ENCODE measurements around the gene STK24.

GRCh38 chr13:98509271-98510155 lies 67.4 kb downstream of the STK24 start:
- TF ChIP-seq CTCF (conservative IDR thresholded peaks at IDR 0.05; ENCODE audit: low read length) (no peak), EZH2phosphoT487 (IDR thresholded peaks at IDR 0.05; ENCODE audit: borderline replicate concordance, low read depth, low read length) (no peak)

Data from OCI-LY7 (cell line).